ENCODE results near the gene CTRB2. TPM values are rescaled to one million over a fixed set of nuclear protein-coding genes. Genes with fewer than 3 reads are reported as not detected.
A peak's percentile ranks its signal among the peaks of the same experiment; 100 is the strongest.
"Not testable (repeated sequence)": the region's sequence is repeated elsewhere in the genome, so short reads cannot be mapped to it uniquely, and the experiment has no call there.

The CTRB2 gene
- polyA plus RNA-seq, 1 donor from 2014 or later = not detected

- H3K9me3 Mint-ChIP-seq = no peaks in the 10 kb centered on the region
- no peak overlapping the region for H3K27ac Mint-ChIP-seq
Measured at GRCh38 chr16:75246504-75247205, 39.7 kb upstream of the CTRB2 start.

DNA sequence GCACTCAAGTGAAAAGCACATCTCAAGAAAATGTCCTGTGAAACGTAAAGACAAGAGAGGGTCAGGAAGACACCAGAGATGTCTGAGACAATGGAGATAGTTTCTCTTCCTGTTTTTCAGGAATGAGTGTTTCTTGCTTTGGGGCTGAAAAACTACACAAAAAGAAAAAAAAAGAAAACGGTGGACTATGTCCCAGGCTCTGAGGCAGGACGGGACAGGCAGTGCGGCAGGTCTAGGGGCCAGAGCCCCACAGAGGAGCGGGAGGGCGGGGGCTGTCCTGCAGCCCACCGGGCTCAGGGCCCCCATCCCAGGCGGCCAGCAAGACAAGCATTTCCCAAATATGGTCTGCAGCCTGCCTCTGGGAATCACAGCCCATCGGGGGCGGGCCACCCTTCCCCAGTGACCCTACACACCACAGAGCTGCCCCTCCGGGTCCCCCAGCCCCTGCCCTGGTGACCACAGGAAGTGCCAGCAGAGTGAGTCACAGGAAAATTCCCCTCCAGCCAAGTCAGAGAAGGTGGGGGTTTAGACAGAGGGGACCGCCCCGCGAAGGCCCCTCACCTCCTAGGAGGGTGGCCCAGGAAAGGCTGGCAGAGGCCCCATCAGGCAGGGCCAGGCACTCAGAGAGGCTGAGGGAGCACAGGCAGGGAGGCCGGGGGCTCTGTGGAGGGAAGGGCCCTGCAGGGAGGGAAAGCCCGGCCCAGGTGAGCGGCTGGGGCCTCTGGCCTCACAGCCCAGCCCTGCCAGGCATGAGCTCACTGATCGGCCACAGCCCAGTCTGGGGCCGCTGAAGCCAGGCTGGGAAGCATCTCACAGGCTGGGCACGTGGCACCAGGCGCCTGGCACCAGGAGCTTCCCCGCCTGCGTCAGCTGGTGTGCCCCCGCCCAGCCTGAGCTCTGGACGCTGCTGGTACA lies 38.1 kb upstream of the CTRB2 start:
- H3K27me3 Mint-ChIP-seq = peaks cover 27% of the 10 kb centered on the region
- peaks cover 4 to 10% (median 5%) of the 10 kb centered on the region in 3 donors for H3K4me1 Mint-ChIP-seq
- no peaks in the 10 kb centered on the region for H3K9me3 Mint-ChIP-seq
- H3K4me3 Mint-ChIP-seq = peak overlapping the region in 1 of 4 donors; percentile 41
- H3K27ac Mint-ChIP-seq = no peak overlapping the region
- no peaks in the 10 kb centered on the region for H3K36me3 Mint-ChIP-seq

More at GRCh38 chr16:75246504-75247205, 39.7 kb upstream of the CTRB2 start:
- Mint-ChIP-seq H3K4me1 (peaks cover 4 to 13% (median 5%) of the 10 kb centered on the region in 3 donors), H3K36me3 (no peaks in the 10 kb centered on the region), H3K27me3 (peaks cover 32% of the 10 kb centered on the region), H3K4me3 (no peak overlapping the region)

DNA sequence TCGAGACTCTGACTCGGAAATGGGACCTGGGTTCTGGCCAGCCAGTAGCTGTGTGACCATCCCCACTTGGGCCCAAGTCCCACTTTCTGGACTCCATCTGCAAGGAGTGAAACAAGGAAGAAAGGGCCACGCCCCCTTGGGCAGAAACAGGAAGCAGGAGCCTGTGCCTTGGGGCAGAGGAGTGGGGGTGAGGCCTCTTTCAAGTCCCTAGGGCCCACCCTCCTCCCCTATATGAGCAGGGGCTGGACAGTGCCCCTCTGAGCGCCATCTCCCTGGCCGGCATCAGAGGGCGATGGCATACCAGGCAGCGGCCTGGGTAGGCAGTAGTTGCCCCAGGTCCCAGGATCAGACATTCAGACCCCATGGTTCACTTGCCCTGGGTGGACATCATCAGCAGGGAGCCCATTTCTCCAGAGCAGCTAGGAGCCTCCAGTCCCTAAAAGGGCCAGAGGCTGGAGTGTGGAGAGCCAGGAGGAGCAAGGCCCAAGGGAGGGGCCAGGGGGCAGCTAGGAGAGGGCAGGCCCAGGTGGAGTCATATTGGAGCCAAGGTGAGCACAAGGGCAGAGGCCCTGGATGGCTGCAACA lies 37.4 kb upstream of the CTRB2 start:
- H3K4me3 Mint-ChIP-seq = peak overlapping the region in 2 of 4 donors; percentile 37 to 41
- no peaks in the 10 kb centered on the region for H3K9me3 Mint-ChIP-seq
- no peaks in the 10 kb centered on the region for H3K36me3 Mint-ChIP-seq
- H3K4me1 Mint-ChIP-seq = peaks cover 4 to 10% (median 5%) of the 10 kb centered on the region in 3 donors
- H3K27me3 Mint-ChIP-seq = peaks cover 27% of the 10 kb centered on the region
- no peak overlapping the region for H3K27ac Mint-ChIP-seq

- H3K36me3 Mint-ChIP-seq = no peaks in the 10 kb centered on the region
- no peaks in the 10 kb centered on the region for H3K9me3 Mint-ChIP-seq
- H3K27me3 Mint-ChIP-seq = peaks cover 31% of the 10 kb centered on the region
- H3K4me1 Mint-ChIP-seq = peaks cover 5 to 10% (median 7%) of the 10 kb centered on the region in 3 donors
- no peak overlapping the region for H3K4me3 Mint-ChIP-seq
- H3K27ac Mint-ChIP-seq = no peak overlapping the region
Measured at GRCh38 chr16:75243667-75244224, 36.8 kb upstream of the CTRB2 start.

- H3K27ac Mint-ChIP-seq, H3K36me3 Mint-ChIP-seq, H3K4me1 Mint-ChIP-seq, H3K9me3 Mint-ChIP-seq, H3K4me3 Mint-ChIP-seq: not testable (repeated sequence)
- H3K27me3 Mint-ChIP-seq = peaks cover 26% of the 10 kb centered on the region
Measured at GRCh38 chr16:75242436-75243078, 35.6 kb upstream of the CTRB2 start.

DNA sequence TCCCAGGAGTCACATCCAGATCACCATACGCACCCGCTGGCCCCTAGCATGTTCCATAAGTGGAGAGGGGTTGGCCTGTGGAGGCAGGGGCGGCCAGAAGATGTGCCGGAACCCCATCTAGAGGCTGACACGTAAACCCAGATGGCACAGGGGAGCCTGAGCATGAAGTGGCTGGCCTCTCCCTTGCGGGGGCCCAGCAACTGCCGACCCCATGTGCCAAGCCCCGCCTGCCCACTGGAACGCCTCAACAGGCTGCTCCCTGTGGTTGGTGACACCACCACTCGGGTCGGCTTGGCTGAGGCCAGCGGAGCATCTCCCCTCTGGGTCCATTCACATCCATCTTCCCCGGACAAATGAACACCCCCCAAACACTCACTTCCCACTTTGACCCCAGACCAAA lies 35.0 kb upstream of the CTRB2 start:
- Mint-ChIP-seq H3K36me3 (no peaks in the 10 kb centered on the region), H3K27me3 (peaks cover 29% of the 10 kb centered on the region), H3K4me3 (no peak overlapping the region), H3K4me1 (peaks cover 5 to 10% (median 7%) of the 10 kb centered on the region in 3 donors), H3K9me3 (no peaks in the 10 kb centered on the region), H3K27ac (no peak overlapping the region)

- Mint-ChIP-seq H3K27ac (no peak overlapping the region), H3K4me3 (no peak overlapping the region), H3K4me1 (peaks cover 5 to 10% (median 7%) of the 10 kb centered on the region in 3 donors), H3K27me3 (peaks cover 23% of the 10 kb centered on the region), H3K9me3 (no peaks in the 10 kb centered on the region), H3K36me3 (no peaks in the 10 kb centered on the region)
Measured at GRCh38 chr16:75241412-75241811, 34.5 kb upstream of the CTRB2 start.

GRCh38 chr16:75240633-75241032 lies 33.7 kb upstream of the CTRB2 start:
- H3K27ac Mint-ChIP-seq, H3K9me3 Mint-ChIP-seq, H3K4me1 Mint-ChIP-seq, H3K4me3 Mint-ChIP-seq, H3K36me3 Mint-ChIP-seq: not testable (repeated sequence)
- H3K27me3 Mint-ChIP-seq = peaks cover 29% of the 10 kb centered on the region

DNA sequence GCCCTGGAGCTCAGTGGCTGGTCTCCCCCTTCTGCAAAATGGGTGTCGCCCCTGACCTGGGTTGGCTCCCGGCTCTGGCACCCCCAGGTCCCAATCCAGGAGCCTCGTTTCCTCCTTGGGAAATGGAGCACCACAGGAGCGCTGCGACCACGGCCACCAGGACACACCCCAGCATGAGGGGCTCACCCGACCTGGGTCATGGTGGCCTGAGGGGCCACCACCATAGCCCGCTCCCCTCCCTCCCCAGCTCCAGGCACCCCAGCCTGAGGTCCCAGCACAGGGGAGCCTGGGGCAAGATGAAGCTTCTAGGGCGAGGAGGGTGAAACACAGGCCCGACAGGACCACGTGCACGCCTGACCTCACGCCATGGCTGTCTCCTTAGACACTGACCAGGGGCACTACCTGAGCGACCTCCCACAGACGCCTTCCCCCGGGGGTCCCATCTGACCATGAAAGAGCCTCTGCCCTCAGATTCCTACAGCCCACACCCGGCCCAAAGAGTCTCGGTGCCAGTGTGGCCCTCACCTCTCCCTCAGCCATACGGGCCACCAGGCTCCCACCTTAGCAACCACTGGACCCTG lies 32.7 kb upstream of the CTRB2 start:
- Mint-ChIP-seq H3K36me3 (no peaks in the 10 kb centered on the region), H3K4me3 (no peak overlapping the region), H3K27ac (no peak overlapping the region), H3K27me3 (peaks cover 26% of the 10 kb centered on the region), H3K4me1 (peaks cover 1 to 6% (median 5%) of the 10 kb centered on the region in 3 donors), H3K9me3 (no peaks in the 10 kb centered on the region)

- Mint-ChIP-seq H3K4me1 (peaks cover 0 to 3% (median under 1%) of the 10 kb centered on the region in 3 donors), H3K4me3 (no peak overlapping the region), H3K9me3 (no peaks in the 10 kb centered on the region), H3K27me3 (peaks cover 25% of the 10 kb centered on the region), H3K27ac (no peak overlapping the region), H3K36me3 (no peaks in the 10 kb centered on the region)
Measured at GRCh38 chr16:75238853-75239541, 32.0 kb upstream of the CTRB2 start.

- Mint-ChIP-seq H3K36me3 (no peaks in the 10 kb centered on the region), H3K9me3 (no peaks in the 10 kb centered on the region), H3K4me3 (no peak overlapping the region), H3K27ac (no peak overlapping the region), H3K27me3 (peaks cover 26% of the 10 kb centered on the region), H3K4me1 (peaks cover 0 to 3% (median 2%) of the 10 kb centered on the region in 3 donors)
Measured at GRCh38 chr16:75238132-75238852, 31.3 kb upstream of the CTRB2 start.

- no peaks in the 10 kb centered on the region for H3K9me3 Mint-ChIP-seq
- H3K4me1 Mint-ChIP-seq = peaks cover 0 to 3% (median 2%) of the 10 kb centered on the region in 3 donors
- no peak overlapping the region for H3K4me3 Mint-ChIP-seq
- no peaks in the 10 kb centered on the region for H3K36me3 Mint-ChIP-seq
- peak overlapping the region in 1 of 3 donors; percentile 50 for H3K27ac Mint-ChIP-seq
- H3K27me3 Mint-ChIP-seq = peaks cover 27% of the 10 kb centered on the region
Measured at GRCh38 chr16:75237398-75238131, 30.6 kb upstream of the CTRB2 start.
